ENCODE data around the gene CKS1B.

CKS1B gene

GRCh38 chr1:155003227-155003765, 28.8 kb downstream of the CKS1B start:
- DNase-seq: no peak

- no peak for DNase-seq
These were observed 29.4 kb downstream of the CKS1B start for GRCh38 chr1:155003766-155004351.

DNA sequence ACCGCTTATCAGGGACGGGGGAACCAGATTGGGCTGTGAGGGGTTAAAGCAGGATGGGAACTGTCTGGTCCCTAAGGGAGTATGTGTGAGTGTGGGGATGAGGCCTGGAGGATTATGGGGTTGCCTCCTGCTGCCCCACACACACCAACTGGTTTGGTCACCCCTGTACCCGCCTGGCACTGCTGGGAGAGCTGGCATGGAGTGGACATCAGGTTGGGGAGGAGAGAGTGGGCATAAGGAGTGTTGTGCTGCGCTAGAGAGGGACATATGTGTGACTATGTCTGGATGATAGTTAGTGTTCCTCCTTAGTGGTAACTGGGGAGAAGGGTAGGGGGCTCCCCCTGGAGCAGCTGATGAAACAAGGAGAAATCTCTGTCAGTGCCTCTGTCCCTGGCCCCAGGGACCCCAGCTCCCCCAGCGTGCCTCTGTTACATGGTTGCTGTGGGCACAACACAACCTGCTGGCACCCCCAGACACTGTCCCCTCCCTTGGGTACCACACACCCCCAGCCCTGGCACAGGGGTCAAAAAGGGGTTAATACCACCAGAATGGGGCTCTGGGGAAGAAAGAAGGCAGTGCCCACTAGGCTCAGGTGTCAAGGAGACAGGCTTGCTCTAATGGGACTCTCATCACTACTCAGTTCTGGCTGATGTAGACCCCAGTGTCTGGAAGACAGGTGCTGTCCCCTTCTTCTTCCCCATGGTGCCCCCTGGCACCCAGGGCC, 30.0 kb downstream of the CKS1B start:
- no peak for DNase-seq

- DNase-seq: no peak
These were observed 30.9 kb downstream of the CKS1B start for GRCh38 chr1:155005076-155006011.

GRCh38 chr1:155006601-155007101, 32.2 kb downstream of the CKS1B start:
- DNase-seq: no peak

DNA sequence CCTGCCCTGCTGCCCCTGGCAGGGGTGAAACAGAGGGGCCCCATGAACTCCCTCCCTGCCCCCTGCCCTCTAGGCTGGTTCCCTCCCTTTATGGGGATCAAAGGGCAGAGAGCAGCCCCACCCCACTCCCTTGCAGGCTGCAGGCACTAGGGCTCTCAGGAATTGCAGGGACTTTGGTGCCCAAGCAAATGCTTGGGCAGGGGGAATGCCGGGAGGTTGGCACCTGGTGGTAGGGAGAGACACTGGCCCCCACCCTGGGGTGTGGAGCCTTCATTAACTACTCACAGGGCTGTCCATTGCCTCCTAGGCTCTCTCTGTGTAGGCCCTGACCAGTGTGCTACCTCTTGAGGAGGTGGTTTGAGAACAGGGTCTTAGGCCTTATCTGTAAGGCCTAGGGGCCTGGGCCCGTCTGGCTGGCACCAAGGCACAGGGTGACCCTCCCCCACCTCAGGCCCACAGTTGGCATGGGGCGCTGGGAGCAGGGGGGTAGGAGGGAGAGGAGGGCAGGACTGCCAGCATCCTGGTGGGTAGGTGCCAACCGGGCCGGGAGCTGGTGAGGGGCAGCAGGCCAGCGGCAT, 32.9 kb downstream of the CKS1B start:
- no peak for DNase-seq

DNA sequence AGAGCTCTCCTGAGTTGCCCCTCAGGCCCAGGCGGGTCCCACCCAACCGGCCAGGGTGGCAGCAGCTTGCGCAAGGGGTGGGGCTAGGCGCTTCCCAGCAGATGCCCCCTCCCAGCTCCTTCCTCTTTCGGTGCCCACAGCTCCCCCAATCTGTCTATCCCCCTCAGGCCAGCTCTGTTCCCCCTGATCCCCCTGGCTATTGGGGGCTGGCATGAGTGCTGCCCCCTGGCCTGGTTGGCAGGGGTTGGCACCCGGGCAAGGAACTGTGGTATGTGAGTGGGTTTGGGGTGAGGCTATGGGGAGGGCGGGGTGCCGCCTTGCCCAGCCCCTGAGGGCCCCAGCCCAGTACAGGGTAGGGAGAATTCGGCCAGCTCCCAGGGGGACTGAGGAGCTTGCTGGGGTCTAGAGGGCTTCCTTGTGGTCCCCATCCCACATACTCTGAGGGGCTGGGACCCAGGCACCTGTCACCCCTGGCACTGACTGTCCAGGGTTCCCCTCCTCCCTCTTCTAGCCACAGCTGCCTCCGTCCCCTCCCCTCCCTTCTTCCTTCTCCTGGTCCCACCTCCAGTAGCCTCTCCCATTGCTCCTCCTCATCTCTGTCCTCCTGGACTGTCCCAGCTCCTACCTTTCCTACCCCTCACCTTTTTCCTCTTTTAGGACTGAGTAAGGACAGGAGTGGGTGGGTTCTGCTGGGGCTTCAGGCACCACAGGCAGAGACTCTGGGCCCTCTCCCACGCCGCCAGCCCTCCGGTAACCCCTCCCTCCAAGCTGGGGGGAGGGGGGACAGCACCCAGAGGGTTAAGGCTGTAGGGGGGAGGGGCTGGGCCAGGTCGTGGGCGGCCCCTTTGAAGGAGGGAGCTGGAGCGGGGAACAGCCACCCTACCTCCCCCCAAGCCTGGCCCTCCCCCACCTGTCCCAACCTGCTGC, 33.8 kb downstream of the CKS1B start:
- DNase-seq: no peak

DNA sequence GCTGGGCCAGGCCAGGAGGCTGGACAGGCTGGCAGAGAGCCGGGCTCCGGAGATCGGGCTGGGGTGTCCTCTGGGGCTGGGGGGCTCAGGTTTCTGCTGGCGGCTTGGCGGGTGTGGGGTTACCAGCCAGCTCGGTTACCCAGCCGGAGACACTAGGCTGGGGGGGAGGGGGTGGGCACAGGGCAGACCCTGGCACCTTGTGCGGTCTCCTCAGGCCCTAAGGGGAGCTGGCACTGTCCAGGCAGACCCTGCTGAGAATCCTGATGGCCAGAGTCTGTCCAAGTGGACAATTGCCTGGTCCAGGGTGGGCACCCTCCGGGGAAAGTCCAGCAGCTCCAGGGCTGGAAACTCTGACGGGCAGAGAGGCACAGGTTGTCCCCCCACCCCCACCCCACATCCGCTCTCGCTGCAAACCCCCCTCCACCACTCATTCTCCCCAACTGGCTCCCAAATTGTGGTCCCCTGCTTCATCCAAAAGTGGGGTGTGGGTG, 34.8 kb downstream of the CKS1B start:
- no peak for DNase-seq

GRCh38 chr1:155009742-155010141, 35.3 kb downstream of the CKS1B start:
- DNase-seq: no peak

DNA sequence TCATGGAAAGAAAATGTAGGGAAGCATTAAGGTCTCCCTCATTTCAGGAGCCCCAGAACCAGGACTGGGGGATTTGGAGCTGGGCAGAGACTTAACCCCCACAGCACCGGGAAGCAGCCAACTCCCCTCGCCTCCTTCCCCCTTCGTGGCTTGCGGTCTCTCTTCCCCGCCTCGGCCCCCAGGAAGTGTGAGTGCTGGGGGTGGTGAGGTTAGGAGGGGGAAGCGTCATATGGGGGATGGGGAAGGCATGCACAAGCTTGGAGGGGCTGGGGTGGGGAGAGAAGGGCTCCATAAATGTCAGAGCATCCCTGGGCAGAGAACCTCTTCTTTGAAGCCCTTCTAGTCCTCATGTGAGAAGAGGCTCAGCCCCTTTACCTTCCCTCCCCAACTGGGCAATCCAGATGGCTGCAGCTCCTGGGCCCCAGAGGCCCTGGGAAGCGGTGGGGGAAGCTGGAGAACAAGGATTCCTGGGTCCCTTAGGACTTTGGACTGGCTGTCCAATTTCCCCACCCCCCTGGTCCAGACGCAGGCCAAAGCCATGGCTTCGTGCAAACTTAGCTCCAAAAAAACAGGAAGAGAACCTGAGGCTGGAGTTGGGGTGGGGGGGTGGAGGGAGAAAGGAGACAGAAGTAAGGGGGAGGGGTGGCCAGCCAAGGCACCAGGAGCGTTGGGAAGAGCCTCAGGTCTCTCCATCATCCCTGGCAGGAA, 35.9 kb downstream of the CKS1B start:
- no peak for DNase-seq

- no peak for DNase-seq
These were observed 36.5 kb downstream of the CKS1B start for GRCh38 chr1:155011004-155011416.

DNA sequence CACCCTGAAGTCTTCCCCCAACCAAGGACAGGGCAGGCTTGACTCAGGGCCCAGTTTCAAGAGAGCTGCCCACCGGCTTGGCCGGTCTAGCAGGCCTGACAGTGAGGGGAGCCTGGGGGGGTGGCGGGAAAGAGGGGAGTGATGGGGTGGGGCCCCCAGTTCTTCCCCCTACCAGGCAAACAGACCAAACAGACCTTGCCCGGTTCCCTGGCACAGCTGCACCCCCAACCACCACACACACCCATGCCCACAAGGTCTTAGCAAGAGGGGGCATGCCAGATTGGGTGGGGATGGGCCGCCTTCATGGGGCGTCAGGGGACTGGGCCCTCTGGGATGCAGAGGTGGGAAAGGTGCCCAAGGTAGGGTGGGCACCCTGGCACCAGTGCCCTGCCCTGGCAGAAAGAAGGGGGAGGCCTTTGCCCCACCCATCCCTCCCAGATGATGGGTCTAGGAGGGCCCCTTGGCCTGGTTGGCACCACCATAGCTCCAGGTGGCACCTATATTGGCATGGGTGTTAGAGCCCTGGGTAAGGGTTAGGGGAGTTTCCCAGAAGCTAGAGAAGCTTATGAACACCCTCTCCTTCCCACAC, 37.0 kb downstream of the CKS1B start:
- no peak for DNase-seq

DNA sequence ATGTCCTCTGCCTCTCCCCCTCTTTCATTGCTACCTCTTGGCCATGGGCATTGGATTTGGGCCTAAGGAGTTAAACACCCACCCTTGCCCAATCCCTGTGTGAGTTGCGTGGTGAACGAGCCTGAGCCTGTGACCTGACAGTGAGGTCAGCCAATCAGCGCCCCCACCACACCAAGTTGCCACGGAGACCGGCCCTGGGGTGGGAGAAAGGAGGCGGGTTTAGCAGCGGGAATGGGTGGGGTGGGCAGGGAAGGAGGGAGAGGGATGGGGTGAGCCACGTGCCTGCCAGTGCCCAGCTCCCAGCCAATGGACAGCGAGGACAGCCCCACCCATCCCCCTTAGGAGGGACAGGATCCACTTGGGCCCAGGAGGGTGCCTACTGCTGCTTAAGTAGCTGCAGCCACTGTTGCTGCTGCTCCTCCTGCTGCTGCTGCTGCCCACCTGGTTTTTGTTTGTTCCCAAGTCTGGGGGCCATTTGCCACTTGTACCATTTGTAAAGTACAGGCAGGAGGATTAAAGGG, 37.6 kb downstream of the CKS1B start:
- DNase-seq: no peak

DNA sequence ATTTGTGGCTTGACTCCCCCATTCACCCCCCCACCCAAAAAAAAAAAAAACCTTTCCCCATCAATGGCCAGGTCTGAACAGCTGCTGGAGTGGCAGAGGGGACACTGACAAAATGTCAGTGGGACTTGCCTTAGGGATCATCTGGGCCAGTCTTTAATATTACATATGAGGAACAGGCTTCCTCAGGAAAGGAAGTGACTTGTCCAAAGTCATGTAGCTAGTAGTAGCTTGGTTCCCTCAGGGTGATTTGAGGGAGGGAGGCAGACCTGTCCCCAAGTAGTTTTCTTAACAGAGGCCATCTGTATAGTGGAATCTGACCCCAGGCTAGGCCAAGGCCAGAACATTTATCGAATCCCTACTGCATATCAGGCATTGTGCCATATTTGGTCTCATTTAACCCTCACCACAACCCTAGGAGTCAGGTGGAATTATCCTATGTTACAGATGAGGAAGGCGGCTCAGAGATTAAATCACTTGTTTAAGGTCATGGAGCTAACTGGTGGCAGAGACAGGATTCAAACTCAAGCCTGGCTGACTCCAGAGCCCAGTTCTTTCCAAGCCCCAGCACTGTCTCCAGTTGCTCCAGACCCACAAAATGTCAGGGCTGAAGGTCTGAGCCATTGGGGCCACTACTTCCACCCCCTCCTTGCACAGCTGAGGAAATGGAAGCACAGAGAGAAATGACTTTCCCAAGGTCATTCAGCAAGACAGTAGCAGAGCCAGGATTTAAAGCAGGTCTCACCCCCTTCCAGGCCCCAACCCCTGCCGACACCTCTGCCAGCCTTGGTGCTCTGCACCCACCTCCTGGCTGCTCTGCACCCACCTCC, 38.5 kb downstream of the CKS1B start:
- no peak for DNase-seq

- no peak for DNase-seq
These were observed 39.2 kb downstream of the CKS1B start for GRCh38 chr1:155013632-155014031.

DNA sequence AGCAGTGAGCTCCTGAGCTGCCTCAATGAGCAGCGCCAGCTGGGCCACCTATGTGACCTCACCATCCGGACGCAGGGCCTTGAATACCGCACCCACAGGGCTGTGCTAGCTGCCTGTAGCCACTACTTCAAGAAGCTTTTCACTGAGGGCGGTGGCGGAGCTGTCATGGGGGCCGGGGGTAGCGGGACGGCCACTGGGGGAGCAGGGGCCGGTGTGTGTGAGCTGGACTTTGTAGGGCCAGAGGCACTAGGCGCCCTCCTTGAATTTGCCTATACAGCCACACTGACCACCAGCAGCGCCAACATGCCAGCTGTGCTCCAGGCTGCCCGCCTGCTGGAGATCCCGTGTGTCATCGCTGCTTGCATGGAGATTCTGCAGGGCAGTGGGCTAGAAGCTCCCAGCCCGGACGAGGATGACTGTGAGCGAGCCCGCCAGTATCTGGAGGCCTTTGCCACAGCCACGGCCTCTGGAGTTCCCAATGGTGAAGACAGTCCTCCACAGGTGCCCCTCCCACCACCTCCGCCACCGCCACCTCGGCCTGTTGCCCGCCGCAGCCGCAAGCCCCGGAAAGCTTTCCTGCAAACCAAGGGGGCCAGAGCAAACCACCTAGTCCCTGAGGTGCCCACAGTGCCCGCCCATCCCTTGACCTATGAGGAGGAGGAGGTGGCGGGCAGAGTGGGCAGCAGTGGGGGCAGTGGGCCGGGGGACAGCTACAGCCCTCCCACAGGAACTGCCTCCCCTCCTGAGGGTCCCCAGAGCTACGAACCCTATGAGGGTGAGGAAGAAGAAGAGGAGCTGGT, 40.4 kb downstream of the CKS1B start:
- no peak for DNase-seq

GRCh38 chr1:155015527-155016230, 41.2 kb downstream of the CKS1B start:
- no peak for DNase-seq
